Thoracic aorta (tissue), 2 donors: ENCODE measurements around the gene EFCAB8. TPM values are rescaled to one million over a fixed set of nuclear protein-coding genes. Genes with fewer than 3 reads are reported as not detected.

Experiments used
- ATAC-seq: fragments of 150-250 bp; one replicate; pipeline ENCODE4 v1.8.0; 2017; ENCODE audit warnings: low read depth; ENCODE audit not compliant: insufficient number of reproducible peaks, low FRiP score
- DNase-seq: peaks from one replicate; pipeline ENCODE4 v3.0.0-alpha.2; 2020; ENCODE audit warnings: low spot score
- H3K27ac ChIP-seq, 2 donors: fragments of 200-600 bp; sonication (generic); 1 replicate in 1 of 2; 2 replicates in 1 of 2; pipeline ENCODE4 v1.5.1; 2016; ENCODE audit warnings: mild to moderate bottlenecking in 2 of 2, moderate library complexity in 2 of 2
- H3K27me3 ChIP-seq: fragments of 200-600 bp; sonication (generic); replicated peaks from 2 replicates; pipeline ENCODE4 v1.6.0; 2016; ENCODE audit warnings: mild to moderate bottlenecking; ENCODE audit not compliant: insufficient read depth
- H3K36me3 ChIP-seq: fragments of 200-600 bp; sonication (generic); one replicate; pipeline ENCODE4 v1.5.1; 2016
- H3K4me1 ChIP-seq, 2 donors: fragments of 200-600 bp; sonication (generic); 1 replicate in 1 of 2; 2 replicates in 1 of 2; pipeline versions ENCODE4 v1.5.1 to v1.6.0; 2016; ENCODE audit warnings: low read depth in 2 of 2, mild to moderate bottlenecking in 1 of 2; ENCODE audit not compliant: control insufficient read depth in 1 of 2
- H3K4me3 ChIP-seq: fragments of 200-600 bp; sonication (generic); 2 replicates; pipeline ENCODE4 v1.5.1; 2016; ENCODE audit warnings: mild to moderate bottlenecking
- H3K9me3 ChIP-seq: fragments of 200-600 bp; sonication (generic); 2 replicates; pipeline ENCODE4 v1.5.1; 2016
- total RNA-seq, 2 donors: library from RNA; depleted of rRNA; stranded (reverse); fragments of >200 nt; gene quantifications; one replicate each; pipeline versions ENCODE4 v1.1.0 to v1.2.3, GENCODE V29; 2016
- TF ChIP-seq, protein P1 (sequence below): fragments of 200-600 bp; sonication (generic); IDR thresholded peaks from one replicate; pipeline ENCODE4 v1.5.1; 2019; ENCODE audit warnings: antibody characterized with exemption

Gene EFCAB8
- total RNA-seq, 2 donors from 2014 or later: 1.5 to 2.9 TPM

- H3K9me3 ChIP-seq: peaks cover 3% of the 10 kb centered on the region
- no peak overlapping the region for H3K27ac ChIP-seq
- TF ChIP-seq, protein P1, sequence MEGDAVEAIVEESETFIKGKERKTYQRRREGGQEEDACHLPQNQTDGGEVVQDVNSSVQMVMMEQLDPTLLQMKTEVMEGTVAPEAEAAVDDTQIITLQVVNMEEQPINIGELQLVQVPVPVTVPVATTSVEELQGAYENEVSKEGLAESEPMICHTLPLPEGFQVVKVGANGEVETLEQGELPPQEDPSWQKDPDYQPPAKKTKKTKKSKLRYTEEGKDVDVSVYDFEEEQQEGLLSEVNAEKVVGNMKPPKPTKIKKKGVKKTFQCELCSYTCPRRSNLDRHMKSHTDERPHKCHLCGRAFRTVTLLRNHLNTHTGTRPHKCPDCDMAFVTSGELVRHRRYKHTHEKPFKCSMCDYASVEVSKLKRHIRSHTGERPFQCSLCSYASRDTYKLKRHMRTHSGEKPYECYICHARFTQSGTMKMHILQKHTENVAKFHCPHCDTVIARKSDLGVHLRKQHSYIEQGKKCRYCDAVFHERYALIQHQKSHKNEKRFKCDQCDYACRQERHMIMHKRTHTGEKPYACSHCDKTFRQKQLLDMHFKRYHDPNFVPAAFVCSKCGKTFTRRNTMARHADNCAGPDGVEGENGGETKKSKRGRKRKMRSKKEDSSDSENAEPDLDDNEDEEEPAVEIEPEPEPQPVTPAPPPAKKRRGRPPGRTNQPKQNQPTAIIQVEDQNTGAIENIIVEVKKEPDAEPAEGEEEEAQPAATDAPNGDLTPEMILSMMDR: no peak
- DNase-seq (no peak), ATAC-seq (no peak)
- H3K27me3 ChIP-seq: no peaks in the 10 kb centered on the region
- no peaks in the 10 kb centered on the region for H3K4me1 ChIP-seq
- H3K36me3 ChIP-seq: no peaks in the 10 kb centered on the region
- no peak overlapping the region for H3K4me3 ChIP-seq
Measured at GRCh38 chr20:32990426-32990825, 131.7 kb downstream of the EFCAB8 start.

DNA sequence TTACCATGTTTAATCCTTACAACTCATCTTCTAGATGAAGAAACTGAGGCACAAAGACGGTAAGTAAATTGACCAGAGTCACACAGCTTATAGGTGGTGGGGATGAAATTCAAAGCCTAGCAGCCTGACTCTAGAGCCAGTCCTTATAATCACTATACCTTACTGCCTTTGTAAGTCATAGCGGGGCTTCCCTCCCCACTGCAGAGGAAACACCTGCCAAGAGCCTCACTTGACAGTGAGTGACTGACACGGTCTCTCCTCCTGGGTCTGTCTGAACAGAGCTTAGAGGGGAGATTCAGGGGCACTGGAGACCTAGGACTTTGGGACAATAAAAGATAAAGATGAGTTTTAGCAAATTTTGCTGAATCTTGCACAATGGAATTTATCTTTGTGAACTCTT is 132.7 kb downstream of the EFCAB8 start:
- Histone ChIP-seq H3K27ac (no peak overlapping the region), H3K27me3 (no peaks in the 10 kb centered on the region), H3K9me3 (peaks cover 3% of the 10 kb centered on the region), H3K36me3 (no peaks in the 10 kb centered on the region), H3K4me3 (no peak overlapping the region), H3K4me1 (no peaks in the 10 kb centered on the region)
- no peak for ATAC-seq
- TF ChIP-seq, protein P1: no peak
- no peak for DNase-seq

DNA sequence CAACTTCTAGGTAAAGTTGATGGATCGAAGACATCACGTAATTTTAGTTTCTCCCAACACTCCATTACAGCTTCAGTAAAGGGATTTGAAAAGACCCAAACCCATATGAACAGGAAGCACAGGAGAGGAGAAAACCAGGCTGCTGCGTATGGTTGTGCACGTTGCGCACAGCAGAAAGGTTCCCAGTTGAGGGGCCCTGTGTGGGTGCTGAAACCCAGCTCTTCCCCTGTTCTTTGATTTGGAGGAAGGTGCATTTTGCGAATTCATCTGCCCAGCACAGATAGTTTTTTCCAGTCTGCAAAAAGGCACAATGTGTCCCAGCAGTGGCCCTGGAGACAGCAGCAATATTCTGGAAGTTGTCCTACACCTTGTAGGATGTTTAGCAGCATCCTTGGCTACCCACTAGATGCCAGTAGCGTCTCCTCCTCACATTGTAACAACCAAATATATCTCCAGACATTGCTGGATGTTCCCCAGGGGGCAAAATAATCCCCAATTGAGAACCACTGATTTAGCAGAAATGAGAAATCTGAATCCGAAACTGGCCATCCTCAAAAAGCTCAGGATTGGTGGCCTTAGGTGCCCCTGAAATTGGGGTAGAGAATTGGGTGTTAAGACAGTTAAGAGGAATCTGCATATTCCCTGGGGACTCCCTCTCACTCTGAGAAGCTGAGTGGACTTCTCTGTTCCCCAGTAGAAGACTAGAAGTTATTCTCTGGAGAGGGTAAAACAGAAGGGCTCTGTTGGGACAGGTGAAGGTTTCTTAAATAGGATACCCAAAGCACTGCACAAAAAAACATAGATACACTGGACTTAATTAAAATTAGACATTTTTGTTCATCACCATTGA is 133.3 kb downstream of the EFCAB8 start:
- Histone ChIP-seq H3K4me1 (no peaks in the 10 kb centered on the region), H3K27ac (no peak overlapping the region), H3K9me3 (peaks cover 3% of the 10 kb centered on the region), H3K27me3 (no peaks in the 10 kb centered on the region), H3K4me3 (no peak overlapping the region), H3K36me3 (no peaks in the 10 kb centered on the region)
- no peak for ATAC-seq
- no peak for DNase-seq
- TF ChIP-seq, protein P1: no peak

DNA sequence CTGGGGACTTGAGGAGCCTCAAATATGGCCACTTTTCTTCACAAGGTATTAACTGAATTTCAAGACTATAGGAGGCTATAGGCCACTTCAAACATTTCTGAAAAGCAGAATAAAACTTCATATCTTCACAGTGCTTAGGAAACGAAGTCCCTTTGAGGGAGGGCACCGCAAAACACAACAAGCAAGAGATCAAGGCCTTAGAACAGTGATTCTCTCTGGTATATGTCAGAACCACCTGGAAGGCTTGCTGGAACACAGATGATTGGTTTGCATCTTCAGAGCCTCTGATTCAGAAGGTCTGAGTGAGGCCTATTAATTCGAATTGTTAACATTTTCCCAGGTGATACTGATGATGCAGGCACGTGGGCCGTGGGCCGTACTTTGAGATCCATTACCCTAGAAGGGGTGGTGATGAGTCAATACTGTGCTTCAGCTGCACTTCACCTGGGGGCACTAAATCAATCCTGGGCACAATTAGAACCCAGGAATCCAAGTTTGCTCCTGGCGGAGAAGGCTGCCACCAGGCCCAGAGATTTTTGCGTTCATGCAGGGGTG is 134.8 kb downstream of the EFCAB8 start:
- H3K36me3 ChIP-seq: no peaks in the 10 kb centered on the region
- ATAC-seq (no peak), DNase-seq (no peak)
- H3K9me3 ChIP-seq: peaks cover 3% of the 10 kb centered on the region
- H3K4me1 ChIP-seq: no peaks in the 10 kb centered on the region
- TF ChIP-seq, protein P1: no peak
- no peaks in the 10 kb centered on the region for H3K27me3 ChIP-seq
- no peak overlapping the region for H3K27ac ChIP-seq
- no peak overlapping the region for H3K4me3 ChIP-seq

- no peaks in the 10 kb centered on the region for H3K27me3 ChIP-seq
- H3K4me3 ChIP-seq: no peak overlapping the region
- ATAC-seq (no peak), DNase-seq (no peak)
- H3K36me3 ChIP-seq: no peaks in the 10 kb centered on the region
- no peaks in the 10 kb centered on the region for H3K4me1 ChIP-seq
- TF ChIP-seq, protein P1: no peak
- H3K9me3 ChIP-seq: peaks cover 3% of the 10 kb centered on the region
- no peak overlapping the region for H3K27ac ChIP-seq
Measured at GRCh38 chr20:32995802-32996201, 137.1 kb downstream of the EFCAB8 start.
